H1 (cell line): ENCODE measurements around the gene ANO6. TPM values are rescaled to one million over a fixed set of nuclear protein-coding genes. Genes with fewer than 3 reads are reported as not detected.

Experiments
- CTCF ChIA-PET: fragments of 300-600 bp; sonication (Branson Sonifier 250); formaldehyde crosslinking; loops from one replicate; lab custom pipeline; 2021; ENCODE audit not compliant: partially characterized antibody; lab: Charles Lee
- POLR2A ChIA-PET: fragments of 300-600 bp; sonication (Branson Sonifier 250); formaldehyde crosslinking; loops from one replicate; lab custom pipeline; 2021; ENCODE audit warnings: inconsistent platforms; ENCODE audit not compliant: partially characterized antibody; lab: Charles Lee
- DNase-seq, 2 experiments: peaks; one replicate each; pipeline versions ENCODE4 v3.0.0 to v3.0.0-alpha.2; 2010 to 2022; ENCODE audit warnings: low spot score in 2 of 2, low read depth in 1 of 2, mixed read lengths in 1 of 2
- FAIRE-seq: peaks from 2 replicates; lab custom pipeline; 2011; peaks lifted over from hg19 to GRCh38; lab: Jason Lieb, UNC
- H2AFZ ChIP-seq: 2 replicates; pipeline ENCODE4 v1.8.1; 2012; ENCODE audit warnings: low read length, inconsistent platforms
- H2AK5ac ChIP-seq: 2 replicates; pipeline ENCODE4 v1.6.1; 2013; ENCODE audit warnings: low read depth, low read length
- H2BK120ac ChIP-seq: replicated peaks from 2 replicates; pipeline ENCODE3; 2013; ENCODE audit warnings: low read depth, low read length, inconsistent platforms
- H2BK12ac ChIP-seq: 2 replicates; pipeline ENCODE4 v1.6.1; 2013; ENCODE audit warnings: low read depth, low read length
- H2BK15ac ChIP-seq: 2 replicates; pipeline ENCODE4 v1.6.1; 2013; ENCODE audit warnings: low read length
- H2BK20ac ChIP-seq: 2 replicates; pipeline ENCODE4 v1.6.1; 2013; ENCODE audit warnings: low read length
- H2BK5ac ChIP-seq: 2 replicates; pipeline ENCODE4 v1.6.1; 2013; ENCODE audit warnings: low read depth, low read length
- H3K14ac ChIP-seq: 2 replicates; pipeline ENCODE4 v1.6.1; 2013; ENCODE audit warnings: inconsistent platforms; ENCODE audit not compliant: insufficient read length
- H3K18ac ChIP-seq: 2 replicates; pipeline ENCODE4 v1.6.1; 2013; ENCODE audit warnings: low read length; ENCODE audit errors: extremely low read depth
- H3K23ac ChIP-seq: 2 replicates; pipeline ENCODE4 v1.6.1; 2013; ENCODE audit warnings: inconsistent platforms; ENCODE audit not compliant: insufficient read length
- H3K23me2 ChIP-seq: 2 replicates; pipeline ENCODE4 v1.6.1; 2013; ENCODE audit warnings: low read depth, low read length
- H3K27ac ChIP-seq: 2 replicates; pipeline ENCODE4 v1.6.1; 2011; ENCODE audit warnings: low read depth, low read length, inconsistent platforms
- H3K27me3 ChIP-seq, 4 experiments: replicated peaks in 1 of 4; 1 replicate in 1 of 4; 2 replicates in 3 of 4; pipeline versions ENCODE4 v1.6.1 to v1.8.1; 2011 to 2013; ENCODE audit warnings: low read length in 3 of 4, mild to moderate bottlenecking in 3 of 4, inconsistent platforms in 2 of 4, mixed read lengths in 2 of 4, moderate library complexity in 1 of 4; ENCODE audit not compliant: control insufficient read depth in 3 of 4, insufficient read depth in 3 of 4; ENCODE audit errors: extremely low read depth in 1 of 4
- H3K36me3 ChIP-seq, 4 experiments: 2 replicates each; pipeline versions ENCODE4 v1.6.1 to v1.8.1; 2011 to 2013; ENCODE audit warnings: mild to moderate bottlenecking in 4 of 4, low read length in 3 of 4, moderate library complexity in 2 of 4, control low read depth in 1 of 4, inconsistent platforms in 1 of 4; ENCODE audit not compliant: insufficient read depth in 4 of 4, control insufficient read depth in 2 of 4
- H3K4ac ChIP-seq: replicated peaks from 2 replicates; pipeline ENCODE3; 2013; ENCODE audit warnings: low read length, low read depth, mixed read lengths, inconsistent platforms; ENCODE audit not compliant: insufficient read length
- H3K4me1 ChIP-seq, 4 experiments: replicated peaks in 1 of 4; 1 replicate in 1 of 4; 2 replicates in 3 of 4; pipeline versions ENCODE4 v1.6.1 to v1.8.1; 2011 to 2013; ENCODE audit warnings: low read length in 3 of 4, inconsistent platforms in 2 of 4, mixed read lengths in 1 of 4; ENCODE audit not compliant: insufficient read depth in 4 of 4, control insufficient read depth in 3 of 4
- H3K4me2 ChIP-seq, 2 experiments: 2 replicates each; pipeline versions ENCODE4 v1.6.1 to v1.8.1; 2011 to 2013; ENCODE audit warnings: low read depth in 2 of 2, low read length in 2 of 2, control low read depth in 1 of 2, inconsistent platforms in 1 of 2, mild to moderate bottlenecking in 1 of 2; ENCODE audit not compliant: insufficient read depth in 1 of 2
- H3K4me3 ChIP-seq, 4 experiments: fragments of 200-600, 300-600 bp in 1 of 4; sonication (generic), shearing (Covaris generic), sonication (Bioruptor Twin) in 1 of 4; 2 replicates each; pipeline versions ENCODE4 v1.5.1 to v1.8.1; 2011 to 2016; ENCODE audit warnings: low read length in 4 of 4, low read depth in 3 of 4, control low read depth in 2 of 4, inconsistent platforms in 2 of 4, mild to moderate bottlenecking in 2 of 4, mixed read lengths in 1 of 4, moderate library complexity in 1 of 4; ENCODE audit not compliant: insufficient read depth in 2 of 4; ENCODE audit errors: extremely low read depth in 1 of 4
- H3K56ac ChIP-seq: replicated peaks from 2 replicates; pipeline ENCODE3; 2013; ENCODE audit warnings: low read depth, mild to moderate bottlenecking, mixed read lengths, low read length, inconsistent platforms; ENCODE audit not compliant: insufficient read length
- H3K79me1 ChIP-seq: 2 replicates; pipeline ENCODE4 v1.6.1; 2013; ENCODE audit warnings: low read depth, low read length, control low read depth
- H3K79me2 ChIP-seq, 2 experiments: 2 replicates each; pipeline versions ENCODE4 v1.6.1 to v1.8.1; 2012 to 2013; ENCODE audit warnings: low read length in 2 of 2, mild to moderate bottlenecking in 2 of 2, inconsistent platforms in 1 of 2; ENCODE audit not compliant: insufficient read depth in 2 of 2, control insufficient read depth in 1 of 2
- H3K9ac ChIP-seq, 4 experiments: replicated peaks in 1 of 4; 1 replicate in 1 of 4; 2 replicates in 3 of 4; pipeline versions ENCODE4 v1.6.1 to v1.8.1; 2011 to 2013; ENCODE audit warnings: low read depth in 3 of 4, low read length in 3 of 4, control low read depth in 2 of 4, mild to moderate bottlenecking in 2 of 4, moderate library complexity in 2 of 4, inconsistent platforms in 1 of 4; ENCODE audit errors: extremely low read depth in 1 of 4
- H3K9me3 ChIP-seq, 2 experiments: 2 replicates each; pipeline versions ENCODE4 v1.6.1 to v1.8.1; 2012 to 2013; ENCODE audit warnings: mild to moderate bottlenecking in 2 of 2, moderate library complexity in 2 of 2, control low read depth in 1 of 2, inconsistent platforms in 1 of 2, low read depth in 1 of 2, low read length in 1 of 2, mixed read lengths in 1 of 2; ENCODE audit not compliant: insufficient read depth in 2 of 2
- H4K20me1 ChIP-seq, 2 experiments: replicated peaks in 1 of 2; 2 replicates each; pipeline versions ENCODE3 to v1.8.1; 2011 to 2013; ENCODE audit warnings: inconsistent platforms in 2 of 2, low read length in 2 of 2, mild to moderate bottlenecking in 1 of 2; ENCODE audit not compliant: insufficient read depth in 2 of 2, control insufficient read depth in 1 of 2
- H4K5ac ChIP-seq: 2 replicates; pipeline ENCODE4 v1.6.1; 2013; ENCODE audit warnings: low read length, low read depth, mixed read lengths, inconsistent platforms; ENCODE audit not compliant: insufficient read length
- H4K8ac ChIP-seq: 2 replicates; pipeline ENCODE4 v1.8.0; 2013; ENCODE audit warnings: mild to moderate bottlenecking, moderate library complexity, low read length, inconsistent platforms; ENCODE audit not compliant: insufficient read depth; ENCODE audit errors: extremely low read depth
- H4K91ac ChIP-seq: replicated peaks from 2 replicates; pipeline ENCODE3; 2013; ENCODE audit warnings: low read length, mixed read lengths, inconsistent platforms; ENCODE audit not compliant: insufficient read length
- ASH2L ChIP-seq: fragments of 200-600, 300-600 bp; sonication (generic); IDR thresholded peaks from one replicate; pipeline ENCODE4 v1.7.1; 2017; ENCODE audit warnings: low read length
- CBX5 ChIP-seq: fragments of 300-800, 300-1000 bp; sonication (generic); IDR thresholded peaks from 2 replicates; pipeline ENCODE4 v1.7.1; 2016; ENCODE audit warnings: antibody characterized with exemption, low read length, low read depth
- CBX8 ChIP-seq: fragments of 300-800, 300-1000 bp; sonication (generic); IDR thresholded peaks from 2 replicates; pipeline ENCODE4 v1.7.1; 2016; ENCODE audit warnings: low read depth, low read length, borderline replicate concordance
- CHD1 ChIP-seq: IDR thresholded peaks from 2 replicates; pipeline ENCODE4 v1.6.1; 2012; ENCODE audit warnings: low read depth, low read length, improper control_type of control experiment
- EGR1 ChIP-seq: IDR thresholded peaks from 2 replicates; pipeline ENCODE4 v1.6.1; 2011; ENCODE audit warnings: low read depth, low read length, borderline replicate concordance
- KDM1A ChIP-seq: fragments of 200-600, 300-600 bp; sonication (generic); IDR thresholded peaks from 2 replicates; pipeline ENCODE4 v1.7.1; 2016; ENCODE audit warnings: mild to moderate bottlenecking, low read length, borderline replicate concordance
- RFX5 ChIP-seq: IDR thresholded peaks from 2 replicates; pipeline ENCODE4 v1.6.1; 2011; ENCODE audit warnings: low read depth, low read length, improper control_type of control experiment, borderline replicate concordance
- TAF7 ChIP-seq: optimal IDR thresholded peaks from 2 replicates; pipeline ENCODE3; 2011; ENCODE audit warnings: low read depth, mild to moderate bottlenecking, inconsistent platforms, low read length, moderate library complexity, borderline replicate concordance
- WGBS, 2 experiments: shearing (Covaris generic) in 1 of 2; methylation state at CpG; one replicate each; pipeline versions ENCODE4 v1.1.6 to v1.1.7; 2013 to 2015; ENCODE audit warnings: low lambda C conversion rate in 2 of 2, mixed read lengths in 2 of 2, inconsistent platforms in 1 of 2, low coverage in 1 of 2, missing lambda C conversion rate in 1 of 2; ENCODE audit not compliant: insufficient replicate concordance in 2 of 2, insufficient coverage in 1 of 2, insufficient read length in 1 of 2; ENCODE audit errors: extremely low coverage in 1 of 2, missing lambda C conversion rate in 1 of 2; 5-methylcytosine and 5-hydroxymethylcytosine counted together
- polyA plus RNA-seq, 7 experiments: library from polyadenylated mRNA; depleted of rRNA in 3 of 7; stranded (reverse) in 5 of 7; unstranded in 2 of 7; fragments of >200 nt in 5 of 7; fragments of 200-250 nt in 2 of 7; gene quantifications; 1 replicate in 5 of 7; 2 replicates in 1 of 7; 4 replicates in 1 of 7; pipeline versions ENCODE4 v1.2.1 to v1.2.3, GENCODE V29; 2011 to 2013; ENCODE audit warnings: missing spikeins in 2 of 7, mixed read lengths in 2 of 7
- total RNA-seq: library from RNA; stranded (reverse); fragmentation: NEBNext Ultra II Directional; extraction: Animal tissue kit (Norgen Biotek cat#: 25700); gene quantifications from 2 replicates; pipeline ENCODE4 v1.2.1, GENCODE V29; 2021

The ANO6 gene
- total and polyA plus RNA-seq, 2 of the 8 experiments (the other 6 are each of a cell fraction or from before 2014, with no cell fraction given), result 15.1 to 39.7 TPM

DNA sequence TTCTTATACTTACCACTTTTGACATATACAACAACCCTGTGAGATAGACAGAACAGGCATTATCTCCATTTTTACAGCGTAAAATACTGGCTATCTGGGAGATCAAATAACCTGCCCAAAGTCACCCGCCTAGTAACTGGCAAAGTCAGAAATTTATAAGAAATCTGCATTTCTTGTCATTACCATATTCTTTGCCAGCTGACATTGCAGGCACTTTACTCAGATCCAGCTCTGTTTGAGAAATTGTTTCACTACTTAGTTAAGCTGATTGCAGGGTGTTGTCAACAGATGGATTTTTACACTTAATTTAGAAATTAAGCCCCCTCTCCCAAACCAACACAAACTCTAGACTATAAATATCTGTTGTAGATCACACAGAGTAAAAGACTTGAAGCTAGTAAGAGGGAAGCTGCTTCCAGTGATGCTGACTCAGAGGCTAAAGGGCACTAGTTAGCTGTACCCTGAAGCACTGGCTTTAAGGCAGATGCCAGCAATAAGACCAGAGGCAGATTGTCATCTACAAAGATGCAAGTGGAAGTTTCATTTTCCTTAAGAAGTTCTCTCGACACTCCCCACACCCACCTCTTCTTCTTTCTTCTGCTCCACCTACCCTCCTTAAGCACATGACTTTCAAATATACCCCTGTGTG is 153.1 kb downstream of the ANO6 start:
- POLR2A ChIA-PET, result no interaction called here
- TF ChIP-seq RFX5 (no peak), ASH2L (no peak), TAF7 (no peak), CHD1 (no peak), KDM1A (no peak), EGR1 (no peak), CBX8 (no peak), CBX5 (no peak)

More for the DNA sequence above, 153.1 kb downstream of the ANO6 start:
- Histone ChIP-seq H4K8ac (no peak overlapping the region), H3K4me1 (no peaks in the 10 kb centered on the region), H3K4ac (no peak overlapping the region), H3K79me2 (no peaks in the 10 kb centered on the region), H3K4me2 (no peak overlapping the region), H3K23ac (no peak overlapping the region), H3K36me3 (peaks cover 0 to 12% (median 5%) of the 10 kb centered on the region in 4 experiments; a peak in 4 of 8 replicates), H3K79me1 (no peaks in the 10 kb centered on the region), H2AK5ac (no peak overlapping the region), H3K27me3 (no peaks in the 10 kb centered on the region), H2BK15ac (no peak overlapping the region), H4K5ac (no peak overlapping the region), H3K9me3 (0 out of 4 replicates have a peak, but pooled peaks cover 0 to under 1% of the 10 kb centered on the region in 2 experiments), H2BK20ac (no peak overlapping the region), H3K23me2 (no peaks in the 10 kb centered on the region), H3K14ac (no peak overlapping the region), H2BK12ac (no peak overlapping the region), H4K91ac (no peak overlapping the region), H2AFZ (no peak overlapping the region), H3K27ac (no peak overlapping the region), H2BK5ac (no peak overlapping the region), H4K20me1 (peaks cover 0 to 2% of the 10 kb centered on the region in 2 experiments), H3K9ac (no peak overlapping the region), H2BK120ac (no peak overlapping the region), H3K18ac (no peak overlapping the region), H3K56ac (no peak overlapping the region), H3K4me3 (no peak overlapping the region)
- no peak for DNase-seq
- FAIRE-seq, result no peak
- CTCF ChIA-PET, result interaction anchor here (0.9 to 1.0 kb wide), 2 partner anchors 12 to 193 kb away, joined by 3 to 4 read pairs; no protein-coding TSS in a partner anchor
- WGBS, 2 experiments, result 87% methylated on average over 3 of the region's 3 CpGs; no CpG with 5 or more reads in 1 of the 2 experiments
